Heart left ventricle (tissue), 16 donors: ENCODE data around the gene NDUFS1. TPM values are rescaled to one million over a fixed set of nuclear protein-coding genes. Genes with fewer than 3 reads are reported as not detected.

Experiments
- ATAC-seq, 4 donors: fragments of 200-7000 bp; cut with Tn5 transposase; one replicate each; pipeline ENCODE4 v1.9.1; 2020 to 2022; ENCODE audit warnings: moderate library complexity in 4 of 4, mild to moderate bottlenecking in 3 of 4, moderate number of reproducible peaks in 1 of 4
- DNase-seq, 5 donors: peaks; one replicate each; pipeline ENCODE4 v3.0.0-alpha.2; 2020
- H3K27ac ChIP-seq, 12 donors: fragments of 200-600 bp; sonication (generic) in 4 of 12; one replicate each; pipeline versions ENCODE4 v1.5.0 to v1.8.0; 2016 to 2022; ENCODE audit warnings: mild to moderate bottlenecking in 2 of 12
- H3K27me3 ChIP-seq, 9 donors: fragments of 200-600 bp; sonication (generic) in 2 of 9; one replicate each; pipeline versions ENCODE4 v1.5.1 to v1.8.0; 2016 to 2022; ENCODE audit warnings: mild to moderate bottlenecking in 3 of 9
- H3K36me3 ChIP-seq, 9 donors: fragments of 200-600 bp; sonication (generic) in 2 of 9; one replicate each; pipeline versions ENCODE4 v1.5.0 to v1.8.0; 2018 to 2022; ENCODE audit warnings: mild to moderate bottlenecking in 2 of 9
- H3K4me1 ChIP-seq, 12 donors: fragments of 200-600 bp; sonication (generic) in 4 of 12; one replicate each; pipeline versions ENCODE4 v1.5.0 to v1.8.0; 2016 to 2022; ENCODE audit warnings: mild to moderate bottlenecking in 3 of 12
- H3K4me3 ChIP-seq, 12 donors: fragments of 200-600 bp; sonication (generic) in 4 of 12; one replicate each; pipeline versions ENCODE4 v1.5.0 to v1.8.0; 2017 to 2022; ENCODE audit warnings: mild to moderate bottlenecking in 9 of 12, moderate library complexity in 4 of 12
- H3K9me3 ChIP-seq, 12 donors: fragments of 200-600 bp; sonication (generic) in 4 of 12; one replicate each; pipeline versions ENCODE4 v1.5.0 to v1.8.0; 2016 to 2022; ENCODE audit warnings: mild to moderate bottlenecking in 1 of 12
- CTCF ChIP-seq, 12 donors: fragments of 200-600 bp; sonication (generic) in 4 of 12; IDR thresholded peaks; one replicate each; pipeline versions ENCODE4 v1.5.0 to v1.8.0; 2018 to 2022; ENCODE audit warnings: antibody characterized with exemption in 12 of 12, mild to moderate bottlenecking in 5 of 12
- POLR2A ChIP-seq, 2 donors: fragments of 450-650 bp; IDR thresholded peaks; one replicate each; pipeline ENCODE4 v1.6.1; 2017; ENCODE audit warnings: antibody characterized with exemption in 2 of 2, mild to moderate bottlenecking in 2 of 2, moderate library complexity in 2 of 2
- WGBS, 4 donors: extraction: QIAGEN DNeasy Blood & Tissue Kit in 2 of 4; methylation state at CpG; one replicate each; pipeline versions ENCODE4 v1.1.5 to v1.1.7; 2013 to 2018; 5-methylcytosine and 5-hydroxymethylcytosine counted together
- intact Hi-C, 10 donors: fragments of 100-400 bp; cut with DNase I; formaldehyde crosslinking; loops; one replicate each; pipeline versions ENCODE4 v1.11.1 to v1.14.2; 2022
- polyA plus RNA-seq, 2 donors: library from polyadenylated mRNA; stranded (reverse); fragments of 200-250 nt; gene quantifications; one replicate each; pipeline ENCODE4 v1.2.3, GENCODE V29; 2013
- total RNA-seq, 9 donors: library from RNA; depleted of rRNA in 2 of 9; stranded (reverse); fragments of >200 nt in 2 of 9; fragmentation: NEBNext Ultra II Directional in 3 of 9; extraction: Animal tissue kit (Norgen Biotek cat#: 25700) in 3 of 9; gene quantifications; one replicate each; pipeline versions ENCODE4 v1.1.0 to v1.2.4, GENCODE V29; 2016 to 2023
- donor health status: ischemic (EF 13 %, LVEDD 7.1; RV severe dilation, severe dysfunction).
- donor health status: healthy with polysubstance abuse.
- donor health status: DM: no; HTN: yes; CAD: no.
- donor health status: DM: no; HTN: no; CAD: no.
- donor health status: ischemic (EF 25% LVEDD 6.9; RV normal size, moderate dysfunction).
- donor health status: ischemic (EF 25% LVEDD 5.7; RV mildly dilated, moderate dysfunction).
- donor health status: healthy.
- donor health status: DM: yes; HTN: yes; CAD: no.
- donor health status: ischemic (EF 35%, LVEDD 5.7; RV mildly dilated, moderate dysfunction).
- donor health status: nonischemic (EF 11% LVEDD 7.7; RV severe dilation, severe dysfunction).
- donor health status: DM: yes; HTN: yes; CAD: no.
- donor health status: PGD.
- donor health status: ischemic (EF 29% LVEDD 5.4; RV normal size, mild dysfunction).
- donor health status: nonischemic (EF 23%, LVEDD 6.1; RV moderate dilation, normal function).

Gene NDUFS1
- total and polyA plus RNA-seq, 11 donors: 97.0 to 804 (median 489) TPM

- Histone ChIP-seq H3K27me3 (no peaks in the 10 kb centered on the region), H3K27ac (no peak overlapping the region), H3K9me3 (no peaks in the 10 kb centered on the region), H3K4me1 (no peaks in the 10 kb centered on the region), H3K4me3 (no peak overlapping the region), H3K36me3 (no peaks in the 10 kb centered on the region)
- ATAC-seq: no peak
- intact Hi-C loops: no loop called here
- DNase-seq: no peak
- 94 to 97% (median 96%) methylated on average over 17 of the region's 17 CpGs for WGBS, 4 donors
- TF ChIP-seq CTCF (IDR thresholded peaks at IDR 0.05) (no peak), POLR2A (IDR thresholded peaks at IDR 0.05) (no peak)
Measured at GRCh38 chr2:206203331-206203730, 44.1 kb upstream of the NDUFS1 start.

GRCh38 chr2:206202446-206202845 is 43.2 kb upstream of the NDUFS1 start:
- WGBS, 4 donors: 79 to 90% (median 86%) methylated on average over 5 to 16 of the region's 16 CpGs
- Histone ChIP-seq H3K4me1 (no peaks in the 10 kb centered on the region), H3K27me3 (no peaks in the 10 kb centered on the region), H3K36me3 (no peaks in the 10 kb centered on the region), H3K27ac (no peak overlapping the region), H3K4me3 (no peak overlapping the region), H3K9me3 (no peaks in the 10 kb centered on the region)
- no peak for DNase-seq
- intact Hi-C loops: no loop called here
- TF ChIP-seq POLR2A (IDR thresholded peaks at IDR 0.05) (no peak), CTCF (IDR thresholded peaks at IDR 0.05) (no peak)
- ATAC-seq: no peak

GRCh38 chr2:206201075-206201848 is 42.0 kb upstream of the NDUFS1 start:
- H3K27ac ChIP-seq: no peak overlapping the region
- no peak for DNase-seq
- no peaks in the 10 kb centered on the region for H3K27me3 ChIP-seq
- no peaks in the 10 kb centered on the region for H3K4me1 ChIP-seq
- no peaks in the 10 kb centered on the region for H3K36me3 ChIP-seq
- no peaks in the 10 kb centered on the region for H3K9me3 ChIP-seq
- intact Hi-C loops: no loop called here
- ATAC-seq: no peak
- WGBS, 4 donors: 77 to 81% (median 80%) methylated on average over 5 of the region's 5 CpGs
- no peak for TF ChIP-seq POLR2A (IDR thresholded peaks at IDR 0.05)
- no peak for TF ChIP-seq CTCF (IDR thresholded peaks at IDR 0.05)
- no peak overlapping the region for H3K4me3 ChIP-seq

- intact Hi-C loops: no loop called here
- no peak for TF ChIP-seq CTCF (IDR thresholded peaks at IDR 0.05)
- no peak for TF ChIP-seq POLR2A (IDR thresholded peaks at IDR 0.05)
- peak in 2 of 4 donors; percentile 50 to 53 for ATAC-seq
- peak overlapping the region in 3 of 12 donors; percentile 18 to 60 (median 46) for H3K27ac ChIP-seq
- DNase-seq: no peak
- H3K36me3 ChIP-seq: no peaks in the 10 kb centered on the region
- no peak overlapping the region for H3K4me3 ChIP-seq
- 50 to 78% (median 56%) methylated on average over 1 of the region's 1 CpG for WGBS, 4 donors
- H3K9me3 ChIP-seq: no peaks in the 10 kb centered on the region
- H3K27me3 ChIP-seq: no peaks in the 10 kb centered on the region
- H3K4me1 ChIP-seq: peaks cover 0 to 5% (median 0%) of the 10 kb centered on the region in 12 donors
Measured at GRCh38 chr2:206198677-206199076, 39.4 kb upstream of the NDUFS1 start.
